NCI-H524 (cell line): ENCODE results near the gene ENDOD1.
A peak's percentile ranks its signal among the peaks of the same experiment; 100 is the strongest.

Experiments
- DNase-seq, 2 experiments: peaks; one replicate each; lab custom pipeline; 2025; lab: John Stamatoyannopoulos, UW

ENDOD1 gene

DNA sequence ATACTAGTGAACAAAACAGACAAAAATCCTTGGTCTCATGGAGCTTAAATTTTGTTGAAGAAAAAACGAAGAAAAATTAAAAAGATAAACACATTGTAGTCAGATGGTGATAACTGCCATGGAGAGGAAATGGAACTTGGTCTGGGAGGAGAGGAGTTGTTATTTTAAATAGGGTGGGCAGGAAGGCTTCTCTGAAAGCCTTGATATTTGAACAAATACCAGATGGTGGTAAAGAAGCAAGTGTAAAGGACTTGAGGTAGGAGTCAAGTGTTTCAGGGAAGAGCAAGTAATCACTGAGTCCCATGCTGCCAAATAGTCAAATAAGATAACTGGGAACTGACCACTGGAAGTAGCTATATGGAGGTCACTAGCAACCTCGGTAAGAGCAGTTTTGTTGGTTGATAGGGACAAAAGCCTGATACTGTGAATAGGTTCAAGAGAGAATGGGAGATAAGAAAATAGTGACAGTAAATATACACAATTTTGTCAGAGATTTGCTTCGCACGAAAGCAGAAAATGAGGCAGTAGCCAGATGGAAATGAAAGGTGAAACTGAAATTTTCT is 86.3 kb downstream of the ENDOD1 start:
- peak in 1 of 2 experiments; percentile 19 for DNase-seq
